GM12892 (cell line): ENCODE data around the gene RDH14.

Experiments used
- DNase-seq: peaks from one replicate; pipeline ENCODE4 v3.0.0; 2011; ENCODE audit not compliant: insufficient read length
- FAIRE-seq: peaks from 2 replicates; lab custom pipeline; 2011; peaks lifted over from hg19 to GRCh38; lab: Jason Lieb, UNC
- POLR2A ChIP-seq: IDR thresholded peaks from 2 replicates; pipeline ENCODE4 v1.6.1; 2011; ENCODE audit warnings: low read depth, low read length, control low read depth
- POLR2AphosphoS5 ChIP-seq: IDR thresholded peaks from 2 replicates; pipeline ENCODE4 v1.6.1; 2011; ENCODE audit warnings: low read depth, low read length, control low read depth
- TAF1 ChIP-seq: IDR thresholded peaks from 2 replicates; pipeline ENCODE4 v1.6.1; 2011; ENCODE audit warnings: low read depth, mild to moderate bottlenecking, control low read depth, low read length, borderline replicate concordance

Gene RDH14

GRCh38 chr2:18518116-18519111 is 42.0 kb downstream of the RDH14 start:
- no peak for DNase-seq
- TF ChIP-seq TAF1 = no peak
- TF ChIP-seq POLR2A = no peak
- TF ChIP-seq POLR2AphosphoS5 = no peak
- FAIRE-seq = no peak

GRCh38 chr2:18517386-18517785 is 43.1 kb downstream of the RDH14 start:
- no peak for TF ChIP-seq POLR2AphosphoS5
- TF ChIP-seq TAF1 = no peak
- no peak for TF ChIP-seq POLR2A
- DNase-seq = no peak
- FAIRE-seq = no peak

GRCh38 chr2:18516112-18516511 is 44.3 kb downstream of the RDH14 start:
- TF ChIP-seq TAF1 (no peak), POLR2A (no peak), POLR2AphosphoS5 (no peak)
- FAIRE-seq (no peak), DNase-seq (no peak)

GRCh38 chr2:18514526-18515461 is 45.7 kb downstream of the RDH14 start:
- no peak for FAIRE-seq

GRCh38 chr2:18510775-18511174 is 49.7 kb downstream of the RDH14 start:
- DNase-seq (no peak), FAIRE-seq (no peak)
- TF ChIP-seq TAF1 (no peak), POLR2AphosphoS5 (no peak), POLR2A (no peak)

More at GRCh38 chr2:18514526-18515461, 45.7 kb downstream of the RDH14 start:
- no peak for DNase-seq
- no peak for TF ChIP-seq TAF1
- no peak for TF ChIP-seq POLR2AphosphoS5
- no peak for TF ChIP-seq POLR2A

GRCh38 chr2:18506883-18507509 is 53.5 kb downstream of the RDH14 start:
- no peak for TF ChIP-seq POLR2A
- no peak for TF ChIP-seq POLR2AphosphoS5
- no peak for TF ChIP-seq TAF1
- FAIRE-seq = no peak
- DNase-seq = no peak

- FAIRE-seq (no peak), DNase-seq (no peak)
- no peak for TF ChIP-seq TAF1
- no peak for TF ChIP-seq POLR2A
- no peak for TF ChIP-seq POLR2AphosphoS5
Measured at GRCh38 chr2:18505703-18506341, 54.6 kb downstream of the RDH14 start.
